HepG2 (cell line): ENCODE results near the gene IFT52. TPM values are rescaled to one million over a fixed set of nuclear protein-coding genes. Genes with fewer than 3 reads are reported as not detected.
A peak's percentile ranks its signal among the peaks of the same experiment; 100 is the strongest.

Experiments used
- AGO2 ChIP-seq: fragments of 200-400 bp; formaldehyde crosslinking; optimal IDR thresholded peaks from 2 replicates; pipeline ENCODE3; 2017; ENCODE audit warnings: mild to moderate bottlenecking, low read depth, low read length, moderate library complexity
- AHDC1 ChIP-seq: sonication (generic); formaldehyde crosslinking; IDR thresholded peaks from 2 replicates; pipeline ENCODE4 v1.5.1; 2020; ENCODE audit warnings: mild to moderate bottlenecking, missing genetic modification reagents, borderline replicate concordance
- HOXA3 ChIP-seq: sonication (generic); formaldehyde crosslinking; IDR thresholded peaks from 2 replicates; pipeline ENCODE4 v1.5.0; 2020; ENCODE audit warnings: missing genetic modification reagents
- JARID2 ChIP-seq: sonication (generic); formaldehyde crosslinking; IDR thresholded peaks from 2 replicates; pipeline ENCODE4 v1.8.1; 2023; ENCODE audit warnings: missing genetic modification reagents, inconsistent platforms; ENCODE audit not compliant: insufficient replicate concordance
- PCBP2 ChIP-seq: fragments of 200-400 bp; formaldehyde crosslinking; optimal IDR thresholded peaks from 2 replicates; pipeline ENCODE3; 2018; ENCODE audit warnings: low read length, low read depth; ENCODE audit not compliant: poor library complexity, severe bottlenecking
- POLR2G ChIP-seq: fragments of 200-400 bp; formaldehyde crosslinking; IDR thresholded peaks from 2 replicates; pipeline ENCODE4 v1.6.1; 2018; ENCODE audit warnings: mild to moderate bottlenecking, low read depth, low read length, moderate library complexity
- PRDM10 ChIP-seq: sonication (generic); formaldehyde crosslinking; IDR thresholded peaks from 2 replicates; pipeline ENCODE4 v1.4.0; 2020; ENCODE audit warnings: low read depth, missing genetic modification reagents
- TCF12 ChIP-seq, 2 experiments: fragments of 450-650 bp in 1 of 2; sonication (generic) in 1 of 2; formaldehyde crosslinking in 1 of 2; IDR thresholded peaks; 2 replicates each; pipeline versions ENCODE4 v1.6.1 to v1.8.0; 2017 to 2022; ENCODE audit warnings: antibody characterized with exemption in 1 of 2, mild to moderate bottlenecking in 1 of 2, missing genetic modification reagents in 1 of 2, moderate library complexity in 1 of 2
- THAP9 ChIP-seq: sonication (generic); formaldehyde crosslinking; IDR thresholded peaks from 2 replicates; pipeline ENCODE4; 2020; ENCODE audit warnings: missing genetic modification reagents, mild to moderate bottlenecking, borderline replicate concordance
- TMF1 ChIP-seq: sonication (generic); formaldehyde crosslinking; IDR thresholded peaks from 2 replicates; pipeline ENCODE4 v1.8.1; 2022; ENCODE audit warnings: low read depth, missing genetic modification reagents
- ZBTB1 ChIP-seq: sonication (generic); formaldehyde crosslinking; IDR thresholded peaks from 2 replicates; pipeline ENCODE4 v1.4.0; 2020; ENCODE audit warnings: missing genetic modification reagents, borderline replicate concordance
- ZFP90 ChIP-seq: sonication (generic); formaldehyde crosslinking; IDR thresholded peaks from 2 replicates; pipeline ENCODE4 v1.8.0; 2022; ENCODE audit warnings: missing genetic modification reagents, mild to moderate bottlenecking, inconsistent platforms, borderline replicate concordance
- ZNF430 ChIP-seq: sonication (generic); formaldehyde crosslinking; IDR thresholded peaks from 2 replicates; pipeline ENCODE4 v1.9.0; 2021; ENCODE audit warnings: mild to moderate bottlenecking, missing genetic modification reagents
- ZNF597 ChIP-seq: sonication (generic); formaldehyde crosslinking; IDR thresholded peaks from 2 replicates; pipeline ENCODE4 v1.5.0; 2020; ENCODE audit warnings: missing genetic modification reagents
- ZNF709 ChIP-seq: sonication (generic); formaldehyde crosslinking; IDR thresholded peaks from 2 replicates; pipeline ENCODE4 v1.5.0; 2020; ENCODE audit warnings: mild to moderate bottlenecking, missing genetic modification reagents
- ZNF768 ChIP-seq: sonication (generic); formaldehyde crosslinking; IDR thresholded peaks from 2 replicates; pipeline ENCODE4 v1.4.0; 2020; ENCODE audit warnings: missing genetic modification reagents
- polyA plus RNA-seq, 8 experiments: library from polyadenylated mRNA; depleted of rRNA in 3 of 8; stranded (reverse) in 7 of 8; unstranded in 1 of 8; fragments of >200 nt; fragmentation: Illumina TruSeq in 4 of 8; extraction: Trizol in 4 of 8; gene quantifications; 2 replicates each; pipeline versions ENCODE4 v1.2.1 to v1.2.3, GENCODE V29; 2011 to 2016; ENCODE audit warnings: low read depth in 4 of 8, missing spikeins in 1 of 8, mixed read lengths in 1 of 8; ENCODE audit not compliant: insufficient read depth in 1 of 8
- total RNA-seq, 5 experiments: library from RNA; depleted of rRNA; stranded (reverse); fragments of >200 nt; fragmentation: Illumina TruSeq; extraction: Trizol; gene quantifications; 2 replicates each; pipeline ENCODE4 v1.2.3, GENCODE V29; 2016; ENCODE audit warnings: low read depth in 1 of 5

Gene IFT52
- total and polyA plus RNA-seq, 2 of the 13 experiments (the other 11 are each of a cell fraction or from before 2014, with no cell fraction given) = 48.0 to 64.0 TPM

GRCh38 chr20:43583982-43584432 lies 6.7 kb upstream of the IFT52 start (continued):
- TF ChIP-seq PCBP2 = no peak
- TF ChIP-seq ZBTB1 = no peak
- TF ChIP-seq ZNF709 (CRISPR knock-in tag) = no peak
- peak; percentile 80 for TF ChIP-seq PRDM10
- TF ChIP-seq ZNF430 (CRISPR knock-in tag) = no peak
- TF ChIP-seq ZNF597 (CRISPR knock-in tag) = no peak
- TF ChIP-seq ZFP90 (CRISPR knock-in tag) = no peak
- TF ChIP-seq HOXA3 (CRISPR knock-in tag) = peak; percentile 59; the same call in 1 of the 2 replicates
- peak; percentile 54; the same call in 1 of the 2 replicates for TF ChIP-seq AHDC1
- TF ChIP-seq ZNF768 (CRISPR knock-in tag) = no peak
- TF ChIP-seq JARID2 = no peak
- no peak for TF ChIP-seq THAP9
- no peak for TF ChIP-seq TCF12 (IDR thresholded peaks at IDR 0.05)
- no peak for TF ChIP-seq TCF12 (CRISPR knock-in tag; IDR thresholded peaks at IDR 0.05)
- TF ChIP-seq POLR2G = no peak
- no peak for TF ChIP-seq AGO2
- no peak for TF ChIP-seq TMF1 (CRISPR knock-in tag)
